Measurements from ENCODE around the gene FCER2.

FCER2 gene

GRCh38 chr19:7680606-7681339 is 21.2 kb downstream of the FCER2 start, which contains the start of gene TRAPPC5:
TRAPPC5 (plus strand) TSS chr19:7680833; CDS start chr19:7682254, 1,421 bp downstream.
- Histone ChIP-seq H3F3A (ENCODE audit: insufficient read depth, low read length) (no peaks in the 10 kb centered on the region), H3K9ac (ENCODE audit: low read length) (peak within 1 kb of the TSS; percentile 83), H3K27me3 (ENCODE audit: insufficient read depth, low read length) (no peaks in the 10 kb centered on the region; the same call in 1 of the 2 replicates), H4K20me1 (ENCODE audit: insufficient read depth, low read length) (no peaks in the 10 kb centered on the region), H3K27ac (ENCODE audit: low read depth, low read length, poor library complexity, severe bottlenecking) (no peak within 1 kb of the TSS), H3K4me1 (ENCODE audit: insufficient read depth, low read length, severe bottlenecking) (peaks cover 21% of the 10 kb centered on the region), H3K9me3 (ENCODE audit: low read length) (no peaks in the 10 kb centered on the region), H3K79me2 (ENCODE audit: insufficient read depth, low read length) (no peaks in the 10 kb centered on the region), H3K4me3 (ENCODE audit: low read depth, low read length, poor library complexity, severe bottlenecking) (peak within 1 kb of the TSS; percentile 82), H3K4me2 (ENCODE audit: low read length) (peak within 1 kb of the TSS; percentile 93), H3K9me2 (ENCODE audit: low read depth, low read length) (no peaks in the 10 kb centered on the region), H2AFZ (ENCODE audit: low read length) (no peak within 1 kb of the TSS), H3K36me3 (ENCODE audit: insufficient read depth, low read length) (peaks cover 16% of the 10 kb centered on the region)
- TF ChIP-seq EZH2 (IDR thresholded peaks at IDR 0.05; ENCODE audit: borderline replicate concordance, low read length), result no peak
- TF ChIP-seq, protein P1, sequence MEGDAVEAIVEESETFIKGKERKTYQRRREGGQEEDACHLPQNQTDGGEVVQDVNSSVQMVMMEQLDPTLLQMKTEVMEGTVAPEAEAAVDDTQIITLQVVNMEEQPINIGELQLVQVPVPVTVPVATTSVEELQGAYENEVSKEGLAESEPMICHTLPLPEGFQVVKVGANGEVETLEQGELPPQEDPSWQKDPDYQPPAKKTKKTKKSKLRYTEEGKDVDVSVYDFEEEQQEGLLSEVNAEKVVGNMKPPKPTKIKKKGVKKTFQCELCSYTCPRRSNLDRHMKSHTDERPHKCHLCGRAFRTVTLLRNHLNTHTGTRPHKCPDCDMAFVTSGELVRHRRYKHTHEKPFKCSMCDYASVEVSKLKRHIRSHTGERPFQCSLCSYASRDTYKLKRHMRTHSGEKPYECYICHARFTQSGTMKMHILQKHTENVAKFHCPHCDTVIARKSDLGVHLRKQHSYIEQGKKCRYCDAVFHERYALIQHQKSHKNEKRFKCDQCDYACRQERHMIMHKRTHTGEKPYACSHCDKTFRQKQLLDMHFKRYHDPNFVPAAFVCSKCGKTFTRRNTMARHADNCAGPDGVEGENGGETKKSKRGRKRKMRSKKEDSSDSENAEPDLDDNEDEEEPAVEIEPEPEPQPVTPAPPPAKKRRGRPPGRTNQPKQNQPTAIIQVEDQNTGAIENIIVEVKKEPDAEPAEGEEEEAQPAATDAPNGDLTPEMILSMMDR (IDR thresholded peaks at IDR 0.05; ENCODE audit: low read length), result peak; percentile 91

- peak overlapping the region; percentile 1; the same call in 1 of the 2 replicates for H3K9ac ChIP-seq (ENCODE audit: low read length)
- H2AFZ ChIP-seq (ENCODE audit: low read length), result no peak overlapping the region
- TF ChIP-seq, protein P1 (IDR thresholded peaks at IDR 0.05; ENCODE audit: low read length), result no peak
- no peak for TF ChIP-seq EZH2 (IDR thresholded peaks at IDR 0.05; ENCODE audit: borderline replicate concordance, low read length)
These were observed 21.9 kb downstream of the FCER2 start for GRCh38 chr19:7679771-7680605.

GRCh38 chr19:7678971-7679751 is 22.8 kb downstream of the FCER2 start:
- no peak overlapping the region for H3K4me3 ChIP-seq (ENCODE audit: low read depth, low read length, poor library complexity, severe bottlenecking)
- peaks cover 16% of the 10 kb centered on the region for H3K36me3 ChIP-seq (ENCODE audit: insufficient read depth, low read length)
- H2AFZ ChIP-seq (ENCODE audit: low read length), result no peak overlapping the region
- H3K4me1 ChIP-seq (ENCODE audit: insufficient read depth, low read length, severe bottlenecking), result peaks cover 21% of the 10 kb centered on the region
- H3K79me2 ChIP-seq (ENCODE audit: insufficient read depth, low read length), result no peaks in the 10 kb centered on the region
- no peaks in the 10 kb centered on the region for H3K9me3 ChIP-seq (ENCODE audit: low read length)
- no peaks in the 10 kb centered on the region; the same call in 1 of the 2 replicates for H3K27me3 ChIP-seq (ENCODE audit: insufficient read depth, low read length)
- no peak for TF ChIP-seq EZH2 (IDR thresholded peaks at IDR 0.05; ENCODE audit: borderline replicate concordance, low read length)
- TF ChIP-seq, protein P1 (IDR thresholded peaks at IDR 0.05; ENCODE audit: low read length), result peak; percentile 59; the same call in 1 of the 2 replicates
- H3K27ac ChIP-seq (ENCODE audit: low read depth, low read length, poor library complexity, severe bottlenecking), result no peak overlapping the region
- H3F3A ChIP-seq (ENCODE audit: insufficient read depth, low read length), result no peaks in the 10 kb centered on the region
- H3K4me2 ChIP-seq (ENCODE audit: low read length), result peak overlapping the region; percentile 57; the same call in 1 of the 2 replicates
- H3K9ac ChIP-seq (ENCODE audit: low read length), result no peak overlapping the region; the same call in 1 of the 2 replicates
- no peaks in the 10 kb centered on the region for H3K9me2 ChIP-seq (ENCODE audit: low read depth, low read length)
- no peaks in the 10 kb centered on the region for H4K20me1 ChIP-seq (ENCODE audit: insufficient read depth, low read length)

More at GRCh38 chr19:7679771-7680605, 21.9 kb downstream of the FCER2 start:
- Histone ChIP-seq H3K27me3 (ENCODE audit: insufficient read depth, low read length) (no peaks in the 10 kb centered on the region; the same call in 1 of the 2 replicates), H3K9me2 (ENCODE audit: low read depth, low read length) (no peaks in the 10 kb centered on the region), H3K27ac (ENCODE audit: low read depth, low read length, poor library complexity, severe bottlenecking) (no peak overlapping the region), H3K4me2 (ENCODE audit: low read length) (peak overlapping the region; percentile 57), H3K4me1 (ENCODE audit: insufficient read depth, low read length, severe bottlenecking) (peaks cover 21% of the 10 kb centered on the region), H3K9me3 (ENCODE audit: low read length) (no peaks in the 10 kb centered on the region), H3K4me3 (ENCODE audit: low read depth, low read length, poor library complexity, severe bottlenecking) (peak overlapping the region; percentile 82), H3F3A (ENCODE audit: insufficient read depth, low read length) (no peaks in the 10 kb centered on the region), H4K20me1 (ENCODE audit: insufficient read depth, low read length) (no peaks in the 10 kb centered on the region), H3K36me3 (ENCODE audit: insufficient read depth, low read length) (peaks cover 16% of the 10 kb centered on the region), H3K79me2 (ENCODE audit: insufficient read depth, low read length) (no peaks in the 10 kb centered on the region)
